Cardiac muscle cell (in vitro differentiated cells and primary cell): ENCODE results near the gene PLA2G4A. TPM values are rescaled to one million over a fixed set of nuclear protein-coding genes. Genes with fewer than 3 reads are reported as not detected.
A peak's percentile ranks its signal among the peaks of the same experiment; 100 is the strongest.

Experiments
- DNase-seq, 2 donors: peaks; one replicate each; pipeline versions ENCODE4 v3.0.0 to v3.0.0-alpha.2; 2010 to 2017; ENCODE audit warnings: low read depth in 1 of 2, low spot score in 1 of 2
- H3K27ac ChIP-seq: fragments of 200-600 bp; sonication (generic); 2 replicates; pipeline ENCODE4 v1.5.1; 2016
- H3K27me3 ChIP-seq: fragments of 200-600 bp; sonication (generic); 2 replicates; pipeline ENCODE4 v1.6.0; 2016; ENCODE audit warnings: control low read depth
- H3K36me3 ChIP-seq: fragments of 200-600 bp; sonication (generic); 2 replicates; pipeline ENCODE4 v1.5.1; 2016; ENCODE audit warnings: control low read depth
- H3K4me1 ChIP-seq: fragments of 200-600 bp; sonication (generic); 2 replicates; pipeline ENCODE4 v1.8.1; 2017; ENCODE audit warnings: low read depth, mild to moderate bottlenecking, mixed run types
- H3K4me3 ChIP-seq: fragments of 200-600 bp; sonication (generic); 2 replicates; pipeline ENCODE4 v1.5.1; 2016; ENCODE audit warnings: mild to moderate bottlenecking
- H3K9me3 ChIP-seq: fragments of 200-600 bp; sonication (generic); 2 replicates; pipeline ENCODE4 v1.5.1; 2017; ENCODE audit warnings: low read depth, mild to moderate bottlenecking, control low read depth
- polyA plus RNA-seq: library from polyadenylated mRNA; unstranded; fragments of >200 nt; fragmentation: Nextera tagmentation; extraction: Ambion mirVana; gene quantifications from 2 replicates; pipeline ENCODE4 v1.2.1, GENCODE V29; 2016
- total RNA-seq: library from RNA; depleted of rRNA; stranded (reverse); fragments of >200 nt; gene quantifications from 2 replicates; pipeline ENCODE4 v1.2.3, GENCODE V29; 2016
- TF ChIP-seq, protein P1 (sequence below): IDR thresholded peaks from 2 replicates; pipeline ENCODE4 v1.5.1; 2012; ENCODE audit warnings: low read depth, mild to moderate bottlenecking, low read length

PLA2G4A gene
- total and polyA plus RNA-seq, 2 experiments from 2014 or later = 0.09 TPM; not detected in 1

DNA sequence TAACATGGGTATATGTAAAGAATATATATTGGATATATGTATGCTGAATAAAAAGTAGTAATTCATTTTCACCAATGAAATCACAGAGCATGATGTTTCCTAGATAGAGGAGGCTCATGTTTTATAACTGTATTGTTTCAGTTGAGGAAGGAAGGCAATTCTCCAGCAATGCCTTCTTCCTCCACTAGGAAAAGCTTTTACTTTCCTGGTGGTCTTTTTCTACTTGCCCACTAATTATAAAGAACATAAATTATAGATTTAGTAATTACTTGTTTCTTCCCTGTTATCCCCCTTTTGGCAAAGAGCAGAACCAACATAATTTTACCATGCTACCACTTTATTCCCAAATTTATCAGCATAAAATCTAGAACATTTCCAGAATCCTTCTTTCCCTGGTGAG lies 159.0 kb downstream of the PLA2G4A start:
- H3K27me3 ChIP-seq = no peaks in the 10 kb centered on the region
- TF ChIP-seq, protein P1, sequence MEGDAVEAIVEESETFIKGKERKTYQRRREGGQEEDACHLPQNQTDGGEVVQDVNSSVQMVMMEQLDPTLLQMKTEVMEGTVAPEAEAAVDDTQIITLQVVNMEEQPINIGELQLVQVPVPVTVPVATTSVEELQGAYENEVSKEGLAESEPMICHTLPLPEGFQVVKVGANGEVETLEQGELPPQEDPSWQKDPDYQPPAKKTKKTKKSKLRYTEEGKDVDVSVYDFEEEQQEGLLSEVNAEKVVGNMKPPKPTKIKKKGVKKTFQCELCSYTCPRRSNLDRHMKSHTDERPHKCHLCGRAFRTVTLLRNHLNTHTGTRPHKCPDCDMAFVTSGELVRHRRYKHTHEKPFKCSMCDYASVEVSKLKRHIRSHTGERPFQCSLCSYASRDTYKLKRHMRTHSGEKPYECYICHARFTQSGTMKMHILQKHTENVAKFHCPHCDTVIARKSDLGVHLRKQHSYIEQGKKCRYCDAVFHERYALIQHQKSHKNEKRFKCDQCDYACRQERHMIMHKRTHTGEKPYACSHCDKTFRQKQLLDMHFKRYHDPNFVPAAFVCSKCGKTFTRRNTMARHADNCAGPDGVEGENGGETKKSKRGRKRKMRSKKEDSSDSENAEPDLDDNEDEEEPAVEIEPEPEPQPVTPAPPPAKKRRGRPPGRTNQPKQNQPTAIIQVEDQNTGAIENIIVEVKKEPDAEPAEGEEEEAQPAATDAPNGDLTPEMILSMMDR = peak; percentile 18
- no peak overlapping the region for H3K27ac ChIP-seq
- no peaks in the 10 kb centered on the region for H3K36me3 ChIP-seq
- DNase-seq = no peak
- H3K9me3 ChIP-seq = no peaks in the 10 kb centered on the region
- no peak overlapping the region for H3K4me3 ChIP-seq
- H3K4me1 ChIP-seq = no peaks in the 10 kb centered on the region

DNA sequence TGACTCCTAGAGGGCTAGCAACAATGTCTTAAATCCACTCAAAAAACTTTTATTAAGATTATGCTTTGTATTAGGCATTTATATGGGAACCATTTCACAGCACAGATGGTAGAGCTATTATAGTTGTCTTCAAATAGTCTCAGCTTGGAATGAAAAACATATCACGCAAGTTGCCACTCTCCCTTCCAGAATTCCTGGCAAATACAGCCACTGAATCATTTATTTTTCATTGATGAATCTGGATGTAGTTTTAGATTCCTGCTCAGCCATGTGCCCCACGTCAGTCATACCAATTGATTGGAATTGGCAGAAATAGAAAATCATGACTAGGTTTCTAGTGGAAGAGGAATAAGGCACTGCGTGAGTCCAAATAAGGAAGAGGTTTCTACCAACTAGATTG lies 165.2 kb downstream of the PLA2G4A start:
- Histone ChIP-seq H3K4me1 (no peaks in the 10 kb centered on the region), H3K36me3 (no peaks in the 10 kb centered on the region), H3K27ac (no peak overlapping the region), H3K9me3 (no peaks in the 10 kb centered on the region), H3K27me3 (no peaks in the 10 kb centered on the region), H3K4me3 (no peak overlapping the region)
- TF ChIP-seq, protein P1 = no peak
- no peak for DNase-seq

DNA sequence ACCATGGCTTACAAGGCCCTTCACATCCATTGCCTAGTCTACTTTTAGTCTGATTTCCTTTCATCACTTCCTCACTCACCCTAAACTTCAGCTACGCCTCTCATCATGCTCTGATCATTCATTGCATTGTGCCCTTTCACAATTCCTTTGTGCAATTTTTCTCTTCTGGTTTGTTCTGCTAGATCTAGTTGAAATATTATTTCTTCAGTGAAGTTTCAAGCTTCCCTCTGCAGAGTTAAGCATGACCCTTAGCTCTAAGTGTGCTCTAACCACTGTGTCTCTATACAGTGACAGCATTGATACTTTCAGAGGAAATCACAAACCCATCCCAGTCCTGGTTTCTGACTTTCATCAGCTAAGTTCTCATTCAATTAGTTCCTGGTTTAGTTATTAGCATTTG lies 166.1 kb downstream of the PLA2G4A start:
- Histone ChIP-seq H3K4me3 (no peak overlapping the region), H3K9me3 (no peaks in the 10 kb centered on the region), H3K27ac (no peak overlapping the region), H3K27me3 (no peaks in the 10 kb centered on the region), H3K36me3 (no peaks in the 10 kb centered on the region), H3K4me1 (no peaks in the 10 kb centered on the region)
- TF ChIP-seq, protein P1 = no peak
- DNase-seq = no peak

DNA sequence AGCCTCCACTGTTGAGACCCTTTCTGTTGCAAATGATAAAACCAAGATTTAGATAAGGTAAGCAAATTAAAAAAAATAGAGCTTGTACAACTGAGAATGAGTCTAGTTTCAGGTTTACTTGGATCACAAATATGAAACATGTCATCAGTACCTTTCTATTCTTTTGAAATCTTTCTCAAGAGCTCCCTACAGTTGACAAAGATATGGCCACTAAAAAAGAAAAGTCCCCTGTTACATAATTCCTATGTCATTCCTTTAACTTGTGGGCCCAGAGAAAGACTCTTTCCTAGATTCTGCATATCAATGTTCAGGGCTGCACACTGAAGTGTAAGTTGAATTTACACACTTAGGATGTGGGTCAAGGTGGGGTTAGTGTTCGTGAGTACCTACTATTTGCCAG lies 168.1 kb downstream of the PLA2G4A start:
- Histone ChIP-seq H3K4me3 (no peak overlapping the region), H3K4me1 (no peaks in the 10 kb centered on the region), H3K27ac (no peak overlapping the region), H3K27me3 (no peaks in the 10 kb centered on the region), H3K36me3 (no peaks in the 10 kb centered on the region), H3K9me3 (no peaks in the 10 kb centered on the region)
- TF ChIP-seq, protein P1 = no peak
- DNase-seq = no peak

DNA sequence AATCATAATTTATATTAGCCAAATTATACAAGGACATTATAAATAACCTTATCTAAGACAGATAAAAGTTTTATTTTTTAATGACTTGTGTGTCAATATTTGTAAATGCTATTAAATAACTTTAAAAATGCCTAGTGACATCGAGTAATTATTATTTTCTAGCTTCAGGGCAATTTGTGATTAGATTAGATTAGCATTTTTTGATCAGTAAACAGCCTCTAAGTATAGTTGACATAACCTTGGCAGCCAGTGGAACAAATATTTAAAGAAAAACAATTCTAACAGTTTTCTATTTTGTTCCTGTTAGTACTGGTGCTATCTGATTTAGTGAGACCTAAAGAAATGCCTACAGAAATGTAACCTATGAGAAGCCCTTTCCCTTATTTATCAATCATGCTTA lies 169.1 kb downstream of the PLA2G4A start:
- H3K27me3 ChIP-seq = no peaks in the 10 kb centered on the region
- TF ChIP-seq, protein P1 = no peak

DNA sequence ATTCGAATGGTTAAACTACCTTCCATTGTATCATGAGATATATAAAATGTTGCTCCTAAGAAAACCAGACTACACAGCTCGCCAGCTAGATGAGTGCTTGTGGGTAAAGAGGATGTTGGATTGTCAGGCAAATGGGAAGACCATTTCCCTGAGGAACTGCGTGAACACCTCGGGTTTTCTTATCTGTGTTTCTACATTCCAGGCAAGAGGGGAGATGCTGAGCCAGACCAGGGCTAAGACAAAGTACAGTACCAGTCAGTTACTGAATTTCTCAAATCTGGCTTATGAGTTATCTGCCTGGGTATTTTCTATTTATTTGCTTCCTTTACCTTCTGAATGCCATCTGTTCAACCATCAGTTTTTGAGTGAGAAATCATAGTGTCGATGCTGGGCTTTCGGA lies 170.8 kb downstream of the PLA2G4A start:
- no peak overlapping the region for H3K27ac ChIP-seq
- H3K4me3 ChIP-seq = no peak overlapping the region
- TF ChIP-seq, protein P1 = no peak
- H3K9me3 ChIP-seq = no peaks in the 10 kb centered on the region
- no peaks in the 10 kb centered on the region for H3K4me1 ChIP-seq
- no peaks in the 10 kb centered on the region for H3K27me3 ChIP-seq
- H3K36me3 ChIP-seq = no peaks in the 10 kb centered on the region
- DNase-seq = peak in 1 of 2 donors; percentile 52

More for the DNA sequence above, 169.1 kb downstream of the PLA2G4A start:
- Histone ChIP-seq H3K36me3 (no peaks in the 10 kb centered on the region), H3K4me3 (no peak overlapping the region), H3K4me1 (no peaks in the 10 kb centered on the region), H3K9me3 (no peaks in the 10 kb centered on the region), H3K27ac (no peak overlapping the region)
- DNase-seq = no peak
